Colonic mucosa (tissue), 4 donors: ENCODE results near the gene IGF1. TPM values are rescaled to one million over a fixed set of nuclear protein-coding genes. Genes with fewer than 3 reads are reported as not detected.

Source experiments
- DNase-seq: peaks from one replicate; pipeline ENCODE4 v3.0.0-alpha.2; 2020
- H3K27ac ChIP-seq: fragments of 200-600 bp; one replicate; pipeline ENCODE4 v1.8.0; 2021
- H3K27me3 ChIP-seq: fragments of 200-600 bp; one replicate; pipeline ENCODE4 v1.8.0; 2021
- H3K36me3 ChIP-seq: fragments of 200-600 bp; one replicate; pipeline ENCODE4 v1.8.0; 2021
- H3K4me1 ChIP-seq: fragments of 200-600 bp; one replicate; pipeline ENCODE4 v1.8.0; 2021; ENCODE audit warnings: mild to moderate bottlenecking
- H3K4me3 ChIP-seq: fragments of 200-600 bp; one replicate; pipeline ENCODE4 v1.8.0; 2021
- H3K9ac ChIP-seq, 2 donors: one replicate each; pipeline ENCODE4 v1.7.0; 2013; ENCODE audit warnings: control low read depth in 2 of 2, low read depth in 2 of 2, low read length in 2 of 2
- H3K9me3 ChIP-seq: fragments of 200-600 bp; one replicate; pipeline ENCODE4 v1.8.0; 2021
- intact Hi-C: fragments of 100-400 bp; cut with DNase I; formaldehyde crosslinking; loops from one replicate; pipeline ENCODE4 v1.14.1; 2022
- total RNA-seq, 2 donors: library from RNA; stranded (reverse); fragmentation: NEBNext Ultra II Directional in 1 of 2; extraction: Animal tissue kit (Norgen Biotek cat#: 25700) in 1 of 2; gene quantifications; one replicate each; pipeline ENCODE4 v1.2.1, GENCODE V29; 2021
- TF ChIP-seq, protein P1 (sequence below): fragments of 200-600 bp; IDR thresholded peaks from one replicate; pipeline ENCODE4 v1.8.0; 2022; ENCODE audit warnings: antibody characterized with exemption, mild to moderate bottlenecking
- donor health status: healthy.
- donor health status: DM: no; HTN: no; CAD: no.
- donor health status: DM: no; HTN: no; CAD: no.

Gene IGF1
- total RNA-seq, 2 donors from 2014 or later, result 1.6 to 3.2 TPM

DNA sequence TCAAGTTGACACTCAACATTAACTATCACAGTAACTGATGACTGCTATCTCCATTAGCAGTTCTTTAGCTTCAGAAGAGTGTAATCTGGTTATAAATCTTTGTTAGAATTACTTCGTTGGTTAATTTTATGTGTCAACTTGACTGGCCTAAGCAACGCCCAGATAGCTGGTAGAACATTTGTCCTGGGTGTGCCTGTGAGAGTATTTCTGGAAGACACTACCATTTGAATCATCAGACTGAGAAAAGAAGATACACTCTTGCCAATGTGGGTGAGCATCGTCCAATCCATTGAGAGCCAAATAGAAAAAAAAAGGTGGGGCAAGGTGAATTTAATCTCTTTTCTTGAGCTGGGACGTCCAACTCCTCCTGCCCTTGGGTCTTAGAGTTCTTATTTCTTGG is 129.0 kb downstream of the IGF1 start:
- Histone ChIP-seq H3K36me3 (no peaks in the 10 kb centered on the region), H3K4me1 (no peaks in the 10 kb centered on the region), H3K9ac (no peak overlapping the region), H3K4me3 (no peak overlapping the region), H3K27ac (no peak overlapping the region), H3K27me3 (no peaks in the 10 kb centered on the region), H3K9me3 (no peaks in the 10 kb centered on the region)
- TF ChIP-seq, protein P1, sequence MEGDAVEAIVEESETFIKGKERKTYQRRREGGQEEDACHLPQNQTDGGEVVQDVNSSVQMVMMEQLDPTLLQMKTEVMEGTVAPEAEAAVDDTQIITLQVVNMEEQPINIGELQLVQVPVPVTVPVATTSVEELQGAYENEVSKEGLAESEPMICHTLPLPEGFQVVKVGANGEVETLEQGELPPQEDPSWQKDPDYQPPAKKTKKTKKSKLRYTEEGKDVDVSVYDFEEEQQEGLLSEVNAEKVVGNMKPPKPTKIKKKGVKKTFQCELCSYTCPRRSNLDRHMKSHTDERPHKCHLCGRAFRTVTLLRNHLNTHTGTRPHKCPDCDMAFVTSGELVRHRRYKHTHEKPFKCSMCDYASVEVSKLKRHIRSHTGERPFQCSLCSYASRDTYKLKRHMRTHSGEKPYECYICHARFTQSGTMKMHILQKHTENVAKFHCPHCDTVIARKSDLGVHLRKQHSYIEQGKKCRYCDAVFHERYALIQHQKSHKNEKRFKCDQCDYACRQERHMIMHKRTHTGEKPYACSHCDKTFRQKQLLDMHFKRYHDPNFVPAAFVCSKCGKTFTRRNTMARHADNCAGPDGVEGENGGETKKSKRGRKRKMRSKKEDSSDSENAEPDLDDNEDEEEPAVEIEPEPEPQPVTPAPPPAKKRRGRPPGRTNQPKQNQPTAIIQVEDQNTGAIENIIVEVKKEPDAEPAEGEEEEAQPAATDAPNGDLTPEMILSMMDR, result no peak
- intact Hi-C loops, result no loop called here
- DNase-seq, result no peak

- no peaks in the 10 kb centered on the region for H3K27me3 ChIP-seq
- intact Hi-C loops, result no loop called here
- no peak overlapping the region for H3K27ac ChIP-seq
- no peaks in the 10 kb centered on the region for H3K9me3 ChIP-seq
- no peaks in the 10 kb centered on the region for H3K36me3 ChIP-seq
- no peaks in the 10 kb centered on the region for H3K4me1 ChIP-seq
- H3K4me3 ChIP-seq, result no peak overlapping the region
- TF ChIP-seq, protein P1, result no peak
- DNase-seq, result no peak
- H3K9ac ChIP-seq, result no peak overlapping the region
Observed at GRCh38 chr12:102350070-102350469, 130.3 kb downstream of the IGF1 start.

- H3K27me3 ChIP-seq, result no peaks in the 10 kb centered on the region
- no peaks in the 10 kb centered on the region for H3K4me1 ChIP-seq
- intact Hi-C loops, result no loop called here
- no peak overlapping the region for H3K9ac ChIP-seq
- H3K36me3 ChIP-seq, result no peaks in the 10 kb centered on the region
- no peak overlapping the region for H3K27ac ChIP-seq
- H3K4me3 ChIP-seq, result no peak overlapping the region
- H3K9me3 ChIP-seq, result no peaks in the 10 kb centered on the region
- TF ChIP-seq, protein P1, result no peak
- no peak for DNase-seq
Observed at GRCh38 chr12:102349079-102349478, 131.3 kb downstream of the IGF1 start.

GRCh38 chr12:102347811-102348210 is 132.6 kb downstream of the IGF1 start:
- intact Hi-C loops, result no loop called here
- TF ChIP-seq, protein P1, result no peak
- H3K9ac ChIP-seq, result no peak overlapping the region
- H3K4me1 ChIP-seq, result no peaks in the 10 kb centered on the region
- H3K9me3 ChIP-seq, result no peaks in the 10 kb centered on the region
- no peaks in the 10 kb centered on the region for H3K36me3 ChIP-seq
- H3K27ac ChIP-seq, result no peak overlapping the region
- no peak for DNase-seq
- no peaks in the 10 kb centered on the region for H3K27me3 ChIP-seq
- H3K4me3 ChIP-seq, result no peak overlapping the region
